ENCODE measurements around the gene CSGALNACT2.
A peak's percentile ranks its signal among the peaks of the same experiment; 100 is the strongest.

CSGALNACT2 gene

DNA sequence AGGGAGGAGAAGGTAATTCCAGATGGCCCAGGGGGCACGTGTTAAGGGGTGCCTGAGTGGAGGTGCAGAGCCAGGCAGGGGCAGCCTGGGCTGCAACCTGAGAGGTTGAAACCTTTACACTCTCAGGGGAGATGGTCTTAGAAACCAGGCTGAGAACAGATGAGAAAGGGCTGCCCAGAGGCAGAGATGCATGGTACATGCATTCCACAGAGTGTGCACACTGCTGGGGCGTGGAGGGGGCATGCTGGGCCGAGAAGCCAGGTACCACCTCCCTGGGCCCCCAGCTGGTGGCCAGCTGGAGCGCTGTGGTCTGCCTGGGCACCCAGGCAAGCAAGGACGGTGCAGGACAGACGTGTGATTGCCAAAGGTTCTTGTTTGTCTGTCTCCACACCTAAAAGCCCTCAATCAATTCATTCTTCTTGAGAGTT is 14.1 kb upstream of the CSGALNACT2 start:
- DNase-seq (ENCODE audit: low spot score), result no peak

DNA sequence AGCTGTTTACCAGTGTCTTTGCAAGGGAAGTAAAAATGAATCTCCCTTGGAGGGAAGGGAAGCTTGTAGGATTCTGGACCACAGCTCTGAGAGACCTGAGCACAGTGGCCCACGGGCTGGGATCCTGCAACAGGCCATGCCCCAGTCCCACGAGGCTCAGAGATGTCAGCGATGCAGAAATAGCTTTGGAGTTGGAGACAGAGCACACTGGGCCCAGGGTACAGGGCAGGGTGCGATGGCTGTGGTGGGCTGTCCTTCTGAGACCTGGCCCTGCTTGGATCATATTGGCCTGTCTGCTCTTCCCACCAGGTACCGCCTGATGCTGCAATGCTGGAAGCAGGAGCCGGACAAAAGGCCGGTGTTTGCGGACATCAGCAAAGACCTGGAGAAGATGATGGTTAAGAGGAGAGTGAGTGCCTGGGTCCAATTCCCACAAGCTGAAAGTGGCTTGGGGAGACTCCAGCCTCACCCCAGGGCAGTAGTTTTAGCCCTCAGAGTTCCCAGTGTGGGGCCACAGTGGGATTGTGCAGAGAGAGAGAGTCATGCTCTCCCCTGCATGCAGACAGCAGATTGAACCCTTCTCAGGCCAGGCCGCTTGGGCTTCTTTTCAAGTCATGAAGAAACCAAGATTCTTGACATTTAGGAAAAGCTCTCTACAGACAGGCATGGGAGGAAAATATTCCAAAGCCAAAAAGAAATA is 13.5 kb upstream of the CSGALNACT2 start:
- DNase-seq (ENCODE audit: low spot score), result no peak

- DNase-seq (ENCODE audit: low spot score), result no peak
Observed at GRCh38 chr10:43125274-43125845, 12.9 kb upstream of the CSGALNACT2 start.

DNA sequence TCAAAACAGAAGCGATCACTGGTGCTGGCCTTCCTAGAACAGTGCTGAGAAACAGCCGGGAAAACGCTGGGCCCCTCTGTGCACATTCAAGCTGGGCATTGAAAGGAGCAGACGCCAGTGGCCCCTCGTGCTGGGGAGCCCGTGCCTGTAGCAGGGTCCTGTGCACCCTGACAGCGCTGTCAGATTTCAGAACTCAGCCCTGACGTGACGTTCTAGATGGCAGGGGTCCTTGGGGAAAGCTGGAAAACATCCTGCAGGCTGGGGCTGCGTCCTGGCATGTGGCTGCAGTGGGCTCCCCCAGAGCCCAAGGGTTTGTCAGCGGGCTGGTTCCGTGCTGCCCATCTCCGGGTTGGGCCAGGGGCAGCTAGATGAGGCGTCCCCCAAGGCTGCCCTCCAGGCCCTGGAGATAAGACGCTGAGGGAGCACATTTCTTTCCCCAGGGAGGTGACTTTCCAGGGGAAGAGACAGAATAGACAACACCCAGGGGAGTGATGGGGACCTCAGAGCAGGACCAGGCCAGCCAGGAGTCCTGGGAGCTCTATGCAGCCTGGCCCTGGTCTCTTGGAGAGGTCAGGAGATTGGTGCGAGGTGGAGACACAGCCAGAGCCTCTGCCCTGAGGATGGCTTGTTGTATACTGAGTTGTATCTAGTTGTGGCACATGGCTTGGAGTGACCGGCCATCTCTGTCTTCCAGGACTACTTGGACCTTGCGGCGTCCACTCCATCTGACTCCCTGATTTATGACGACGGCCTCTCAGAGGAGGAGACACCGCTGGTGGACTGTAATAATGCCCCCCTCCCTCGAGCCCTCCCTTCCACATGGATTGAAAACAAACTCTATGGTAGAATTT is 12.1 kb upstream of the CSGALNACT2 start:
- no peak for DNase-seq (ENCODE audit: low spot score)

- no peak for DNase-seq (ENCODE audit: low spot score)
Observed at GRCh38 chr10:43126759-43127424, 11.4 kb upstream of the CSGALNACT2 start.

GRCh38 chr10:43127442-43127841 is 10.8 kb upstream of the CSGALNACT2 start:
- DNase-seq (ENCODE audit: low spot score), result no peak

- no peak for DNase-seq (ENCODE audit: low spot score)
Observed at GRCh38 chr10:43128331-43128730, 9.9 kb upstream of the CSGALNACT2 start.

DNA sequence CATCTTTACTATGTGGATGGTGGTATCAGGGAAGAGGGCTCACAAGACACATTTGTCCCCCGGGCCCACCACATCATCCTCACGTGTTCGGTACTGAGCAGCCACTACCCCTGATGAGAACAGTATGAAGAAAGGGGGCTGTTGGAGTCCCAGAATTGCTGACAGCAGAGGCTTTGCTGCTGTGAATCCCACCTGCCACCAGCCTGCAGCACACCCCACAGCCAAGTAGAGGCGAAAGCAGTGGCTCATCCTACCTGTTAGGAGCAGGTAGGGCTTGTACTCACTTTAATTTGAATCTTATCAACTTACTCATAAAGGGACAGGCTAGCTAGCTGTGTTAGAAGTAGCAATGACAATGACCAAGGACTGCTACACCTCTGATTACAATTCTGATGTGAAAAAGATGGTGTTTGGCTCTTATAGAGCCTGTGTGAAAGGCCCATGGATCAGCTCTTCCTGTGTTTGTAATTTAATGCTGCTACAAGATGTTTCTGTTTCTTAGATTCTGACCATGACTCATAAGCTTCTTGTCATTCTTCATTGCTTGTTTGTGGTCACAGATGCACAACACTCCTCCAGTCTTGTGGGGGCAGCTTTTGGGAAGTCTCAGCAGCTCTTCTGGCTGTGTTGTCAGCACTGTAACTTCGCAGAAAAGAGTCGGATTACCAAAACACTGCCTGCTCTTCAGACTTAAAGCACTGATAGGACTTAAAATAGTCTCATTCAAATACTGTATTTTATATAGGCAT is 9.1 kb upstream of the CSGALNACT2 start:
- no peak for DNase-seq (ENCODE audit: low spot score)

- DNase-seq (ENCODE audit: low spot score), result no peak
Observed at GRCh38 chr10:43130770-43131171, 7.5 kb upstream of the CSGALNACT2 start.

DNA sequence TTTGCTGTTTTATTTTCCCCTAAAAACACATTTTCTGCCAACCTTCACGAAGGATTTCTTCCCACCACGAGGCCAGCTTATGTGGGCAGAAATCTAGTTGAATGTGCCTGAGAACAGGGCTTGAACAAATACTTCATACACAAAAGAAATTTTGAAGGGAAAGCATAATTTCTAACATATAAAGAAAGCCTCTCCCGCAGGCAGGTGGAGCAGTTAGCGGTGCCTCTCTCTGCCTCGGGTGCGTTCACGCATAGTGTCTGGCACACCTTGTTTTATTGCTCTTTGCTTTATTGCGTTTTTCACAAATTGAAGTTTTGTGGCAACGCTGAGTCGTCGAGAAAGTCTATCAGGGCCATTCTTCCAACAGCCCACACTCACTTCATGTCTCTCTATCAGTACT is 7.0 kb upstream of the CSGALNACT2 start:
- no peak for DNase-seq (ENCODE audit: low spot score)

GRCh38 chr10:43131906-43132305 is 6.3 kb upstream of the CSGALNACT2 start:
- DNase-seq (ENCODE audit: low spot score), result no peak

DNA sequence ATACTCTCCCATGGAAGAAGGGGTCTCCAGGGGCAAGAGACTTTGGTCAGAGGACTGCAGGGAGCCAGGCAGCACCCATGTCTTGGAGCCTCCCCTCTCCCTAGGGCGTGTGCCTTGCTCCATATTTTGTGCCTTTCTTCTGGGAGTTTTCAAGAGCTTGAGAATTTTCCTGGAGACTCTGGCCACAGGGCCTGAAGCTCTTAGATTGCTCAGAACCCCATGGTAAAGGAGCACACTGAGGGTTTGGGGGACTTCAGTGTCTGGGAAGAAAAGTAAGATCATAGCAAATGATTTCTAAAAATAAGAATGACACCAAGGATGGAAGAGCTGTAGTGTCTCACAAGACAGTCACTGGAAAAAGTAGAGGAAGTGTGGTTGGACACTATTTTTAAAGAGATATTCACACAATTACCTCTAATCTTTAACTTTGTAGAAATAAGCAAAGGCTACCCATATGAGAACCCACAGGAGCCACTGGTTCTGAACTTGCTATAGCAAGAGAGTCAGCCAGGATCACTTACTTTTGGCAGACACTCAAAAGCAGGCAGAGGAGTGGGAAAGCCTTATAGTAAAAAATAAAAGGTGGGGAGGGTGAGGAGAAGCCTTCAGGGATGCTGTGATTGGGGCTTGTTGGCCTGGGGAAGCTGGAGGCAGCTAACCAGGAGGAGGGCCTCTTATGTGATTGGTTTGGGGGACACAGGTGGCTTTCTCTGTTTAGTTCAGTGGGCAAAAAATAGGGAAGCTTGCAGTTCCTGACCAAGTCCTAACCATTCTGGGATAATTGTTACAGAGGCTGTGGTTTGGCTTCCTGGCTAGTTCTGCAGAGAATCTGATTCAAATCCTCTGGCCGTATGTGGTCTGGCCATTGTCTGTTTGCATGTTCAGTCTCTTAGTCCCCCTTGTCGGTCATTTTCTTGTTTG is 5.1 kb upstream of the CSGALNACT2 start:
- no peak for DNase-seq (ENCODE audit: low spot score)

GRCh38 chr10:43134126-43134905 is 3.9 kb upstream of the CSGALNACT2 start:
- no peak for DNase-seq (ENCODE audit: low spot score)

- DNase-seq (ENCODE audit: low spot score), result no peak
Observed at GRCh38 chr10:43135064-43135463, 3.2 kb upstream of the CSGALNACT2 start.

DNA sequence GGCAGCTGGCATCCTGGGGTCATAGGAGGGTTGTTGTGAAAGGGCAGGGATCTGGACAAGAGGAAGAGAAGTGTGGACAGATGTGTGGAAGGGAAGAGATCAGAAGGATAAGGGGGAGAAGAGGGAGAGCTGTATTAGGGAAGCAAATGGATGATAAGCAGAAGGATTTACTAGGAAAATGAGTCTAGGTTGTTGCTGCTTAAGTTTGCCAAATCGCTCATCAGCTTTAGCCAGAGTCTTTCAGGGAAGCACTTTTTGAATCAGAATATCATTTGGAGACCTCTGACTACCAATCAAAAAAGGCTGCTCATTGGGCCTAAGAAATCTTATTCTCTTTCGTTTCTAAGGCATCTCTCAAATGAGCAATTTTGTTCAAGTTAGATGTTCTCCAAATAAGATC is 2.6 kb upstream of the CSGALNACT2 start:
- DNase-seq (ENCODE audit: low spot score), result no peak

DNA sequence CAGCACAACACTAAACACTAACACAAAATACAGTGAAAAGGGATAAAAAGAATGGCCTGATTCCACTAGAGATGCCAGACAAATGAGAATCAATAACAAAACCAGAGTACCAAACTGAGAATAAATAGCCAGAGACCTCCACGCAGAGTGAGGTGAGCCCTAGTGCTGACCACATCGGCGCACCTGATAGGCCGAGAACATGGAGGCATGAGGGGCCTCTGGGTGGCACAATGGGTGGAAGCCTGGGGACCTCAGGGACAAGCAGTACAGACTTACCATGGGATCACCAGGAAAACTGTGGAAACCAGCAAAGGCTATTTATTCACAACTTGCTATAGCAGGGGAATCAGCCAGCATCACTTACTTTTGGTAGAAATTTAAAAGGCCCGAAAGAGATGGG is 1.8 kb upstream of the CSGALNACT2 start:
- no peak for DNase-seq (ENCODE audit: low spot score)

DNA sequence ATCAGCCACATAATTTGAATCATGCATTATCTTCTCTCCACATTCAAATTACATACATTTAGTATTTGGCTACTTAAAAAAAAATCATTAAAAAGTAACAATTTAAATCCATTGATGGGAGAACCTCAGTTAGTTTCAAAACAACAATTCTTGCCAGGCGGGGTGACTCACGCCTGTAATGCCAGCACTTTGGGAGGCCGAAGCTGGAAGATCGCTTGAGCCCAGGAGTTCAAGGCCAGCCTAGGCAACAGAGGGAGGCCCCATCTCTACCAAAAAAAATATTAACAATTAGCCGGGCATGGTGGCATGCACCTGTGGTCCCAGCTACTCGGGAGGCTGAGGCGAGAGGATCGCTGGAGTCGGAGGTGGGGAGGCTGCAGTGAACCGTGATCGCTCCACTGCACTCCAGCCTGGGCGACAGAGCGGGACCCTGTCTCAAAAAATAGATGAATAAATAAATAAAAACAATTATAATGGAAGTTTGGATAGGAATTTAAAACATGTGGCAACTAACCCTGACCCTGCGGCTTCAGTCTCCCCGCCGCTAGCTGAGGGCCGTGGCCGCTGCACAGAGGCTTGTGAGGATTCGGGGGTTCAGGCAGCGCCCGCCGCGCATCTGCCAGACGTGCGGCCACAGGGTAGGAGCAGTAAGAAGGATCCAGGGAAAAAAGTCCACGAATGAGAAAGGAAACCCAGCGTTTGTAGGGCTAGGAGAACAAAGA is 1.1 kb upstream of the CSGALNACT2 start:
- no peak for DNase-seq (ENCODE audit: low spot score)

GRCh38 chr10:43137717-43138020 is 576 bp upstream of the CSGALNACT2 start:
- DNase-seq (ENCODE audit: low spot score), result peak; percentile 69

DNA sequence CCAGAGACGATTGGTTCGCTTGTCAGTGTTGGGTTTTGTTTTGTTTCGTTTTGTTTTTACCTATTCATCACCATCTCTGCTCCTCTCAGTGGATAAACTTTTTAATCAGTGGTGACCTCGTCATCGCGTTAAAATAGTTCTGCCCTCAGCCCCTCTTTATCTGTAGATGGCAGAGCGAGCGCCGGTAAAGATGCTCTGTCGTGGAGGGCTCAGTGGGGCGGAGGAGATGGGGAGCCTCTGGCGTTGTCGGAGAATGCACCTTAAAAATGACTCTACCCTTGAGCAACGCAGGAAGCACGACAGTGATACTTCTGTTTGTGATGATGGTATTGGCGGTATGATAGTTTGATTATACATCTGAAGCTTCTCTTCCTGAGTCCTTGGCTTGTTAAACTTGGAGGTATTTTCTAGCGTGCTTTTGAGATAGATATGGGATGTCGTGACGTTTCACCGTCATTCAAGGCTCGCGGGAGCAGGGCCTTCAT is 554 bp downstream of the CSGALNACT2 start:
- DNase-seq (ENCODE audit: low spot score), result no peak

All from ecto neural progenitor cell (in vitro differentiated cells).